GM21528 (cell line): Measurements from ENCODE around the gene TRHDE.
"Not testable (repeated sequence)": the region's sequence is repeated elsewhere in the genome, so short reads cannot be mapped to it uniquely, and the experiment has no call there.

ENCODE experiments used
- ATAC-seq: cut with Tn5 transposase; IDR thresholded peaks from one replicate; pipeline ENCODE4 v1.9.1; 2021; ENCODE audit warnings: mild to moderate bottlenecking, moderate library complexity; ENCODE audit not compliant: unreplicated experiment, low FRiP score

Gene TRHDE

DNA sequence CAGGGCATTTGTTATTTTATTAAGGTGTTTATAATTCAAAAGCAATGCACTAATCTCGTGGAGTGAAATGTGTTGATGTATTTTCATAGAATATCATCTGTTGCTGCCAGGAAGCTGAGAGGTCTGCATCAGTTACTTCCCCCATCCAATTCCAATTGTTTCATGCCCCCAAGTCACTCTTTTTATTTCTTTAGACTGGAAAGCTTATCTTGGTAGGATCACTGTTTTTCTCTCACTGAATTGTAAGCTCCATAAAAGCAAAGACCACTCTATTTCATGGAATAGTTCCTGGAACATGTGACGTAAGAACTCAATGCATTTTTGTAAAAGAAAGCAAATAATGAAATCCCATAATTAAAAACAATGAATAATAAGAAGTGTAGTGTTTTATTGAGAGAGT, 420.2 kb downstream of the TRHDE start:
- no peak for ATAC-seq

DNA sequence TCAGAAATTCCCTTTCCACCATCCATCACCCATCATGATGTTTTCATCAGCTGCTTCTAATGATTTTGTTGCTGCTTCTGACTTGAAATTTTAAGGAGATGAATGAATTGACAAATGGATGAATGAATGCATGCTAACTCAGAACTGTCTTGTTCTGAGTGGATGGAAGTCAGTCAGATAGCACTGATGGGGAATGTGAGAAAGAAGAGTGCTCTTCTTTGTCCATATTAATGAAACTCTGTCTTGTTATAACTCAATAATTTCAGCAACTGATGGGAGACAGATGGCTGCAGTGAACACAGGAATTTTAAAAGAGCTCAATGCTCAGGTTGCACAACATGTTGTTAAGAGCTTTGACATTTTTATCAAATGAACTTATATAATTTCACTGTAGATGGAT, 422.0 kb downstream of the TRHDE start:
- no peak for ATAC-seq

DNA sequence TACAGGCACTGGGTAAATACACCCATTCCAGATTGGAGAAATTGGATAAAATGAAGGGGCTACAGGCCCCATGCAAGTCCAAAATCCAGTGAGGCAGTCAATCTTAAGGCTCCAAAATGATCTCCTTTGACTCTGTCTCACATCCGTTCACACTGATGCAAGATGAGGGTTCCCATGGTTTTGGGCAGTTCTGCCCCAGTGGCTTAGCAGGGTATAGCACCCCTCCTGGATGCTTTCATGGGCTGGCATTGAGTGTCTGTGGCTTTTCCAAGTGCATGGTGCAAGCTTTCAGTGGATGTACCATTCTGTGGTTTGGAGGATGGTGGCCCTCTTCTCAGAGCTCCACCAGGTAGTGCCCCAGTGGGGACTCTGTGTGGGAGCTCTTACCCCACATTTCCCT, 427.2 kb downstream of the TRHDE start:
- no peak for ATAC-seq

GRCh38 chr12:72712025-72712424, 439.9 kb downstream of the TRHDE start:
- not testable (repeated sequence) for ATAC-seq

DNA sequence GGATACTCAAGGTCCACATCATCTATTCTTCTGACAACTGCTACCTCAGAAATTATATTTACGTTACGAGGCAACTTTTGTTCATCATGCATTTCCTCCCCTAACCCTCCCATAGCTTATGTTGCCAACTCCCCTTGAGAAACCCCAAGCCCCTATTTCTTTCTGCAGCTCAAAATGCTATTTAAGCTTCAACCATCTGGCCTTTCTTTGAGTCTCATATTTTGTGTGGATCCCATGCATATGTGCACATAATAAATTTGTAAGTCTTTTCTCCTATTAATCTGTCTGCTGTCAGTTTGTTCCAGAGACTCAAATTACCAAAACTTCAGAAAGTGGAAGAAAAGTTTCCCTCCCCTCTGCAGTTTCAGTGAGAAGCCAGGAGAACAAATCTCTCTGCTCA, 444.1 kb downstream of the TRHDE start:
- no peak for ATAC-seq

GRCh38 chr12:72717036-72717435, 444.9 kb downstream of the TRHDE start:
- no peak for ATAC-seq
